PC-3 (cell line): ENCODE data around the gene MYO1C. TPM values are rescaled to one million over a fixed set of nuclear protein-coding genes. Genes with fewer than 3 reads are reported as not detected.

Experiments
- ATAC-seq: fragments of 200-7000 bp; cut with Tn5 transposase; 2 replicates; pipeline ENCODE4 v1.9.1; 2020; ENCODE audit warnings: mild to moderate bottlenecking, moderate library complexity
- BruUV-seq: library from RNA; stranded (reverse); fragments of 400-500 nt; replicated peaks from 2 replicates; lab custom pipeline; 2021; lab: Mats Ljungman, UMichigan
- CTCF ChIA-PET: fragments of 300-600 bp; sonication (Branson Sonifier 250); formaldehyde crosslinking; loops from one replicate; lab custom pipeline; 2022; ENCODE audit warnings: antibody characterized with exemption; lab: Charles Lee
- POLR2A ChIA-PET: fragments of 300-600 bp; sonication (Branson Sonifier 250); formaldehyde crosslinking; loops from one replicate; lab custom pipeline; 2022; ENCODE audit warnings: antibody characterized with exemption; ENCODE audit not compliant: unreplicated experiment; lab: Charles Lee
- DNase-seq: peaks from one replicate; pipeline ENCODE4 v3.0.0-alpha.2; 2015
- H2AFZ ChIP-seq: fragments of 300-600 bp; sonication (generic); 2 replicates; pipeline ENCODE4 v1.6.0; 2016; ENCODE audit warnings: antibody characterized with exemption, low read length
- H3F3A ChIP-seq: fragments of 300-600 bp; sonication (generic); one replicate; pipeline ENCODE4 v1.6.0; 2017; ENCODE audit warnings: antibody characterized with exemption, low read length, control low read depth, mild to moderate bottlenecking; ENCODE audit not compliant: unreplicated experiment
- H3K27ac ChIP-seq: fragments of 300-600 bp; sonication (generic); 2 replicates; pipeline ENCODE4 v1.5.1; 2016; ENCODE audit warnings: mild to moderate bottlenecking, low read length
- H3K27me3 ChIP-seq: fragments of 300-600 bp; sonication (generic); 2 replicates; pipeline ENCODE4 v1.6.1; 2016; ENCODE audit warnings: low read length, mixed read lengths
- H3K36me3 ChIP-seq: fragments of 300-600 bp; sonication (generic); 2 replicates; pipeline ENCODE4 v1.6.1; 2016; ENCODE audit warnings: low read depth, mixed run types, low read length, mixed read lengths
- H3K4me1 ChIP-seq: fragments of 300-600 bp; sonication (generic); 2 replicates; pipeline ENCODE4 v1.5.1; 2016; ENCODE audit warnings: low read length; ENCODE audit not compliant: insufficient read depth
- H3K4me2 ChIP-seq: fragments of 300-600 bp; sonication (generic); 2 replicates; pipeline ENCODE4 v1.6.0; 2016; ENCODE audit warnings: low read length
- H3K4me3 ChIP-seq: fragments of 300-600 bp; sonication (generic); 2 replicates; pipeline ENCODE4 v1.5.1; 2016; ENCODE audit warnings: mild to moderate bottlenecking, low read length, mixed read lengths
- H3K79me2 ChIP-seq: fragments of 300-600 bp; sonication (generic); 2 replicates; pipeline ENCODE4 v1.6.1; 2017; ENCODE audit warnings: low read length, mixed read lengths
- H3K9ac ChIP-seq: fragments of 300-600 bp; sonication (generic); 2 replicates; pipeline ENCODE4 v1.6.0; 2016; ENCODE audit warnings: mild to moderate bottlenecking, low read length
- H3K9me2 ChIP-seq: fragments of 300-600 bp; sonication (generic); replicated peaks from 2 replicates; pipeline ENCODE4 v1.6.1; 2016; ENCODE audit warnings: mixed run types, low read length, mixed read lengths
- H3K9me3 ChIP-seq: fragments of 300-600 bp; sonication (generic); 2 replicates; pipeline ENCODE4 v1.6.1; 2016; ENCODE audit warnings: low read length, mixed read lengths
- H4K20me1 ChIP-seq: fragments of 300-600 bp; sonication (generic); 2 replicates; pipeline ENCODE4 v1.6.1; 2016; ENCODE audit warnings: low read length, mixed read lengths
- EZH2 ChIP-seq: fragments of 300-600 bp; sonication (generic); IDR thresholded peaks from one replicate; pipeline ENCODE4 v1.6.1; 2017; ENCODE audit warnings: antibody characterized with exemption, mild to moderate bottlenecking, low read length; ENCODE audit not compliant: unreplicated experiment
- EZH2phosphoT487 ChIP-seq: fragments of 300-600 bp; sonication (generic); IDR thresholded peaks from 2 replicates; pipeline ENCODE4 v1.6.1; 2018; ENCODE audit warnings: mild to moderate bottlenecking, antibody characterized with exemption, low read length, borderline replicate concordance
- intact Hi-C: fragments of 100-400 bp; cut with micrococcal nuclease; formaldehyde crosslinking; loops from 2 replicates; pipeline ENCODE4 v1.9.0; 2023
- total RNA-seq: library from RNA; depleted of rRNA; stranded (reverse); fragments of >200 nt; gene quantifications from 2 replicates; pipeline ENCODE4 v1.2.3, GENCODE V29; 2014
- TF ChIP-seq, protein P1 (sequence below): fragments of 300-600 bp; sonication (generic); conservative IDR thresholded peaks from 2 replicates; pipeline ENCODE4 v1.5.1; 2017; ENCODE audit warnings: antibody characterized with exemption, low read depth, mild to moderate bottlenecking, low read length

MYO1C gene
- total RNA-seq, 1 experiment from 2014 or later: 76.4 TPM

DNA sequence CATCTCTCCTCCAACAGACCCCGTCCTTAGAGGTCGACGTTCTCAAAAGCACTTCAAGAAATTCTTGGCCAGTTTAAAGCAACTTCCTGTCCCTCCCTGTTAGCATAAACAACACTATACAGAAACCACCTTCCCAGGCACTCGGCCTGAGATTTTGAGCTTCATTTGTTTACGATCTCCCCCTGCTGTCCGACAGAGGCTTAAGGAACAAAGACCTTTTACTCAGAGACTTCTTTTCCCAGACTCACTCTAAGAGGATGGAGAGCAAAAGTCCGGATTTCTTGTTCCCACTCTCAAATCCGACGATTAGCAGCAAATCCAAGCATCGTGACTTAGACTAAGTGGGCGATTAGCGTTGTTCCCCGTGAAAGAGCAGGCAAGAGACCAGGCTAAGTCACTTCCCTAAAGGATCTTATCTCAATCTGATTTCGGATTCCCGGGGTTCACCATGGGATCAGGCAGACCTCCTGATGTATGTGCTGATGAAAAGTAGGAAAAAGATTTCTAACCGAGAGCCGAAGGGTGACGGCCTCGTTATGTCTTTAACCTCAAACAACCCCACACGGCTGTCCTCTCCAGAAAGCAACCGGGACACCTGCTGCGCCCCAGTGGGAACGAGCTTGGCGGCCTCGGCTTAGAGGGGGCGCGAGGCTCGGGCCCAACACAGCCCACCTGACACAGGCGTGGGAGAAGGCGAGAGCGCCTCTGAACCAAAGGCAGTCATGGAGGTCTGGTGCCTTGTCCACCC, 23.3 kb upstream of the MYO1C start:
- Histone ChIP-seq H3K27me3 (no peaks in the 10 kb centered on the region), H3K9ac (peak overlapping the region; percentile 87), H3K4me3 (peak overlapping the region; percentile 99), H3K27ac (peak overlapping the region; percentile 14; the same call in 1 of the 2 replicates), H3K4me2 (peak overlapping the region; percentile 100), H3F3A (no peaks in the 10 kb centered on the region), H3K79me2 (peaks cover 26% of the 10 kb centered on the region), H3K4me1 (peaks cover 12% of the 10 kb centered on the region), H3K9me3 (no peaks in the 10 kb centered on the region), H2AFZ (peak overlapping the region; percentile 73), H4K20me1 (no peaks in the 10 kb centered on the region), H3K36me3 (no peaks in the 10 kb centered on the region), H3K9me2 (no peaks in the 10 kb centered on the region)
- BruUV-seq: TSS peak; percentile 59
- DNase-seq (peak; percentile 71), ATAC-seq (peak; percentile 45)
- intact Hi-C loops: loop anchor here (2.0 to 10.0 kb wide), 2 partner anchors 23 to 151 kb away; partner anchors contain the start of gene MYO1C
- no peak for TF ChIP-seq EZH2
- TF ChIP-seq, protein P1, sequence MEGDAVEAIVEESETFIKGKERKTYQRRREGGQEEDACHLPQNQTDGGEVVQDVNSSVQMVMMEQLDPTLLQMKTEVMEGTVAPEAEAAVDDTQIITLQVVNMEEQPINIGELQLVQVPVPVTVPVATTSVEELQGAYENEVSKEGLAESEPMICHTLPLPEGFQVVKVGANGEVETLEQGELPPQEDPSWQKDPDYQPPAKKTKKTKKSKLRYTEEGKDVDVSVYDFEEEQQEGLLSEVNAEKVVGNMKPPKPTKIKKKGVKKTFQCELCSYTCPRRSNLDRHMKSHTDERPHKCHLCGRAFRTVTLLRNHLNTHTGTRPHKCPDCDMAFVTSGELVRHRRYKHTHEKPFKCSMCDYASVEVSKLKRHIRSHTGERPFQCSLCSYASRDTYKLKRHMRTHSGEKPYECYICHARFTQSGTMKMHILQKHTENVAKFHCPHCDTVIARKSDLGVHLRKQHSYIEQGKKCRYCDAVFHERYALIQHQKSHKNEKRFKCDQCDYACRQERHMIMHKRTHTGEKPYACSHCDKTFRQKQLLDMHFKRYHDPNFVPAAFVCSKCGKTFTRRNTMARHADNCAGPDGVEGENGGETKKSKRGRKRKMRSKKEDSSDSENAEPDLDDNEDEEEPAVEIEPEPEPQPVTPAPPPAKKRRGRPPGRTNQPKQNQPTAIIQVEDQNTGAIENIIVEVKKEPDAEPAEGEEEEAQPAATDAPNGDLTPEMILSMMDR: peak; percentile 68
- POLR2A ChIA-PET: interaction anchor here (0.5 to 0.8 kb wide), 3 partner anchors 15 to 118 kb away, joined by 4 to 9 read pairs (median 9); no protein-coding TSS in a partner anchor
- CTCF ChIA-PET: interaction anchor here (1.0 to 2.1 kb wide), 2 partner anchors 23 to 150 kb away, joined by 3 to 12 read pairs; partner anchors contain the start of gene MYO1C

DNA sequence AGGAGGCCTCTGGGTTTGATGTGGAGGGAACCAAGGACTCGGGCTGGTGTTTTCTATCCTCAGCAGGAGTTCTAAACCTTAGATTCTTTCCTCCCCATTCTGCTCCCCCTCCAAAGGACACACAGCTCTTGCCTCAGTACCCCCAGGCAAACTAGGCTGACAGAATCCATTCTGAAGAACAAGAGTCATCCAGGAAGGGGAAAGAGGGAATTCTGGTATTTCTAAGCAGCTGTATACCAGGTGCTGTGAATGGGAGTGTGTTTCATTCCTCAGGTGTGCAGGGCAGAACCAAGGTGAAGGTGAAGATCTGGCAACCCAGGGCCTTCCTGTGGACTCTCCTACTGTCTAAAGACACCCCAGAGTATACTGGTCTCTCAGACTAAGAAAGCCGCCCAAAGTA, 19.9 kb upstream of the MYO1C start:
- no peak overlapping the region for H2AFZ ChIP-seq
- H3K9me2 ChIP-seq: no peaks in the 10 kb centered on the region
- no TSS peak for BruUV-seq
- ATAC-seq: no peak
- no peak overlapping the region for H3K4me2 ChIP-seq
- intact Hi-C loops: loop anchor here (10.0 kb wide), 1 partner anchor 148 kb away; no protein-coding TSS in a partner anchor
- ChIA-PET CTCF (interaction anchor here (0.6 kb wide), 1 partner anchor 22 kb away, joined by 4 read pairs; no protein-coding TSS in a partner anchor), POLR2A (no interaction called here)
- DNase-seq: no peak
- H3F3A ChIP-seq: no peaks in the 10 kb centered on the region
- no peaks in the 10 kb centered on the region for H3K9me3 ChIP-seq
- H4K20me1 ChIP-seq: no peaks in the 10 kb centered on the region
- no peak overlapping the region for H3K27ac ChIP-seq
- no peak overlapping the region for H3K9ac ChIP-seq
- peaks cover 12% of the 10 kb centered on the region for H3K4me1 ChIP-seq
- TF ChIP-seq EZH2phosphoT487: no peak
- no peak for TF ChIP-seq EZH2
- TF ChIP-seq, protein P1: no peak
- no peaks in the 10 kb centered on the region for H3K36me3 ChIP-seq
- no peak overlapping the region for H3K4me3 ChIP-seq
- H3K27me3 ChIP-seq: no peaks in the 10 kb centered on the region
- H3K79me2 ChIP-seq: peaks cover 20% of the 10 kb centered on the region
